HG03521 (cell line): ENCODE measurements around the gene WNT5B.

Experiments used
- ATAC-seq: cut with Tn5 transposase; IDR thresholded peaks from one replicate; pipeline ENCODE4 v1.9.1; 2021; ENCODE audit warnings: mild to moderate bottlenecking, moderate library complexity; ENCODE audit not compliant: unreplicated experiment

Gene WNT5B

DNA sequence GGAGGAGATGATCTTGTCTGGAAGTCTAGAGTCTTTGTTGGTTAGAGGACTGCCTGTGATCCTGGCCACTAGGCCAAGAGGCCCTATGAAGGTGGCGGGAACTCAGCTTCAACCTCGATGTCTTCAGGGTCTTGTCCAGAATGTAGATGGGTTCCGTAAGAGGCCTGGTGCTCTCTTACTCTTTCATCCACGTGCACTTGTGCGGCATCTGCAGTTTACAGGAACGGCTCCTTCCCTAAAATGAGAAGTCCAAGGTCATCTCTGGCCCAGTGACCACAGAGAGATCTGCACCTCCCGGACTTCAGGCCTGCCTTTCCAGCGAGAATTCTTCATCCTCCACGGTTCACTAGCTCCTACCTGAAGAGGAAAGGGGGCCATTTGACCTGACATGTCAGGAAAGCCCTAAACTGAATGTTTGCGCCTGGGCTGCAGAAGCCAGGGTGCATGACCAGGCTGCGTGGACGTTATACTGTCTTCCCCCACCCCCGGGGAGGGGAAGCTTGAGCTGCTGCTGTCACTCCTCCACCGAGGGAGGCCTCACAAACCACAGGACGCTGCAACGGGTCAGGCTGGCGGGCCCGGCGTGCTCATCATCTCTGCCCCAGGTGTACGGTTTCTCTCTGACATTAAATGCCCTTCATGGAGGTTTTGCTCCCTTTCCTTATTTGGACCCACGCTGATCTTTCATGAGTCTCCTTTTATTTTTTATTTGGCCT is 17.7 kb downstream of the WNT5B start:
- ATAC-seq = no peak

DNA sequence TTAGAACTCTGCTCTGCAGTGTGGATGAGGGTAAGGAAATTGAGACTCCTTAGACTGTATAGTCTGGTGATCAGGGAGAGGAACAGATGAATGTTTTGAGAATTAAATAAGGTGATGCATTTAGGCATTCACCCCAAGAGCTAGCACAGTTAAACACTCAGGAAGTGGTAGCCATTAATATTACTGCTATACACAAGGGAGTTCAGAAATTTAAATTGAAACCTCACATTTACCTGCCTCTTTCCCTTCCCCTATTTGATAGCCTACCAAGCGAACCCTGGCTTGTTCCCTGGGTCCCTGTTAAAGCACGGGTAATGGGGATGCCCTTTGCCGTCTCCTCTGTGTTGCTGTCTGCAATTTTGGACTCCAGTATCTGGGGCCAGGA is 18.2 kb downstream of the WNT5B start:
- no peak for ATAC-seq

DNA sequence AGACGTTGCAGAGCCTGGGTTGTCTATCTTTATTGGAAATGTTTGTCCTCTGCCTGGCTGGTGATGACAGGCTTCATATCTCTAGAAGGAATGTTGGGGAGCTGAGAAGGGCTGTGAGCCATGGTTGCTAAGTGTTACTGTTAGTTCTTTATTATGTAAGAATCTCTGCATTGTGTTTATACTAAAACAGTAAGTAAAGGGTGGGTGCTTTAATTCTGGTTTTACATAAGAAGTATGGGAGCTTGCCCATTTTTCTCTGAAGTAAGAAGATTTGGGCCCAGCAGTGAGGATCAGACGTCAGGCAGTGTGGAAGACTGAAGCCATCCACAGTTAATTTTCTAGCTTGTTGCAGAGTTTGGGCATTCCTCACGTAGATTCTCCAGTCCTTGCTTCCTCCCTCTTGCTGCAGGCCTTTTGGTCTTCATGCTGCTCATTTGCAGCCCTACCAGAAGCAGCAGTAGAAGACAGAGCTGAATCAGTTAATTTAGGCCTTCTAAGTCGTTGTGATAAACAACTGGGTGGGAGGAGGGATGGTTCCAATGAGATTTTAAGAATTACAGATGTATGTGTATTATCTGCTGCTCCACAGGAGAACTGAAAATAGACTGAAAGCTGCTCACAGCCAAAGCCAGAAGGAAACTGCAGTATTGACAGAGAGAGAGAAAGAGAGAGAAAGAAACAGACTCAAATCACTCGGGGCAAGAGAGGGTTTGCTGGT is 21.4 kb downstream of the WNT5B start:
- ATAC-seq = no peak

DNA sequence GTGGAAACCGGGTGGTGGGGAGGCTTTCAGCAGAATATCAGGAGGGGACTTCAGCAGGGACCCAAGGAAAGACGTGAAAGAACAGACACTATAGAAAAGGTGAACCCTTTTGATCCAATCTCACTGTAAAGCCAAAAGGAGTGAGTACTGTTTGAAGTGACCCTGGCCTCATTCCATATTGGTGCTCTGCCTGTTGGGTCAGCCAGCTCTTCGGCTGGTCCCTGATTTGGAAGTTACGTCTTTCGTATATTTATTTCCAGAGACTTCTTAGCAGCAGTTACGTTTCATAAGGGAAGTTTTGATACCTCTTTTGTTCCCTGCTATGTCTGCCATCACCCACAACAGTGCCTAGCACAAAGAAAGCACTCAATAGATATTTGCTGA is 21.9 kb downstream of the WNT5B start:
- no peak for ATAC-seq

DNA sequence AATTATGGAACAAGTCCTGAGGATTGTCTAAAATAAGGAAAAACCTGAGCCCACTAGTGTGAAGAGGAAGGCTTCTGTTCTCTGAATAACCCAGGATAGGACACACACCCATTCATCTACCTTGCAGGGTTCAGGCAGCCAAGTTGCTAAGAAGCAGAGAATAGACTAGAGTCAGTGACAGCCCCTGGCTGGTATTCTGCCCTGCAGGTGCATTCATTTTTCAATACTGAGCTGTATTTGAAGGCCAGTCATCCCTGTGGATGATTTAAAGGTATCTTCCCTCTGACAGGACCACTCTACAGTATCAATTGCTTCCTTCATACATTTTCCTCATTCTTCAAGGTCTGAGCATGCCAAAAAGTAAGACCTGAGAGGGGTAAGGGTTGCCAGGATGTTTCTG is 22.9 kb downstream of the WNT5B start:
- ATAC-seq = no peak

DNA sequence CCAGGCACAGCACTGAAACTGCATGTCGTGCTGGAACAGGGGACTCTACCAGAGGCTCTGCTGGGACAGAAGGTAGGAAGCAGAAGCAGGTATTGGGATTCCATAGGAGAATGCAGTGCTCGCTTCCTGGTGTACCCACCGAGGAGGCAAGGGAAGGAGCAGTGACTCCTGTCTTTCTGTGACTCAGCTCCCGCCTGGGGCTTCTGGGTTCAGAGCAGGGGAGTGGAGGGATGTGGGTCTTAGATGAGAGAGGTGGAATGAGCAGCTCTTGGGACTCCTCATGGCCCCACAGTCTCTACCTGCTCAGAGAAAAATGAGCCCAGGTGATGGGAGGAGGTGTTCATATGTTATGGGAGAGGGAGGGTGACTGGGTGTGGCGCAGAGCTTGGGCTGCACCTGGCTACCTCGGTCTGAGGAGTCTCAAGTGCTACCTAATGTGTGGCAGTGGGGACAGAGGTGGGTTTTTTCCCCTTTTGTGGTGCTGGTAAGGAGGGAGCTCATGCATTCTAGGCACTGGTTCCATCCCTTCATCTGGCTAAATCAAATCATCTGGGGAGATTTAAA is 26.3 kb downstream of the WNT5B start:
- ATAC-seq = no peak

DNA sequence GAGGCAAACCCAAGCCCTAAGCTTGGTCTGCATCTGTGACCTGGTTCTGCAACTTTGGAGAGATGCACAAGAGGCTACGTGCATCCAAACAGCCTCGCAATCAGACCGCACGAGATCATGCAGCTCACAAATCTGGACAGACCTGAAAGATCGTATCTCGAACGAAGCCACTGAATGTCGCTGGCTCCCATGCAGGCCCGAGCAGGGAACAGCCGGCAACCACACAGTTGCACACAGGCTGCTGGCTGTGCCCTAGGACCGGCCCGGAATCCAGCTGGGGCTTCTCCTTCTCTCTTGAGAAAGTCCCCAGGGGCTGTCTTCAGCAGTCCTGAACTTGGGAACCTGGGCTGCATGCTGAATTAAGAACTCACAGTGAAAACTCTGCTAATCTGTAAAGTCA is 27.9 kb downstream of the WNT5B start:
- no peak for ATAC-seq

DNA sequence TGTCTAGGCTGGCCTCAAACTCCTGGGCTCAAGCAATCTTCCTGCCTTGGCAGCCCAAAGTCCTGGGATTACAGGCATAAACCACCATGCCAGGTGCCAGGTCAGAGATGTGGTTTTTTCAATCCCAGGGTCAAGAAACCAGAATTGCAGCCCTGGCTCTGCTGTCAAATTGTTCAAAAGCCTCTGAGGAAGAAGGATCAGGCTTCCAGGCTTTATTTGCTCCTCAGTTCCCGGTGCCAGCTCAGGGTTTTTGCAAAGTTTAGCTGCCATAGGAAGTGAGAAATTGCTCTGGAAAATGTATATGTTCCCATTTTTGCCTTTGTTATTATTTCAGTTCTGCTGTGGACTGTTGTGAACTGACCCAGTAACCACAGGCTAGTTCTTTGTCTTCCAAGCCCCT is 28.7 kb downstream of the WNT5B start:
- no peak for ATAC-seq

DNA sequence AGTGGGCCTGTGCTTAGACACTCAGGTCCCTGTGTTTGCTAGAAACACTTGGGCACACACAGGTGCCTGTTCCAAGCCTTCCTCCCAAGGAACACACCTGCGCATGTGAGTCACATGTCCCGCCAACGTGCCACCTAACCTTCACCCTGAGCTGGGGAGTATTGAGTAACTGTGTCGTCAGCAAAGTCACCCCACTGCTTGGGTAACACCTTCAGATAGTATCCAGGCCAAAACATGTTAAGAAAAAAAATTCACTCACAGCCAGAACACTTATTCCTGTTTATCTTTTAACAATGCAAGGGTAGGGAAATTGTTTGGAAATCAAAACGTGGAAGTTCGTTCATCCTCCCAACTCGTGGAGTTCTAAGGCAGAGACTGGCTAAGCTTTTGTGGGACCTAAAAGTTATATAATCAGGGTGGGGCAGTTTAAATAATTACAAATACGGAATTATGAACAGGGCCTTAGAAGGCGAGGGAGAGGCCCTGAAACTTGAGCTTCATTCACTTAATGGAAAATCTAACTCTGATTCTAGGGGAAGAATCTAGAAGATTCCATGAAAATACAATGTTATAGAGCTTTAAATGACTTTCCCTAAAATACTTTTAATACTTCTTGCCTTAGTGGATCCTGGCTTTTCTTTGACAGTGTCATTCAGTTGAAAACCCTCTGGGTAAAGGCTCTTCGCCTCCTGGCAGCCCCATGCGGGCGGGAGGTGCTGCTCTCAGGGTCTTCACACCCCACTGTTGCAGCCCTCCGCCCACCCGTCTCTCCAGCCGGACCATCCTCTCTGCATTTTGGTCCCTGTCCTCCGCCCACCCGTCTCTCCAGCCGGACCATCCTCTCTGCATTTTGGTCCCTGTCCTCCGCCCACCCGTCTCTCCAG is 31.5 kb downstream of the WNT5B start:
- no peak for ATAC-seq

DNA sequence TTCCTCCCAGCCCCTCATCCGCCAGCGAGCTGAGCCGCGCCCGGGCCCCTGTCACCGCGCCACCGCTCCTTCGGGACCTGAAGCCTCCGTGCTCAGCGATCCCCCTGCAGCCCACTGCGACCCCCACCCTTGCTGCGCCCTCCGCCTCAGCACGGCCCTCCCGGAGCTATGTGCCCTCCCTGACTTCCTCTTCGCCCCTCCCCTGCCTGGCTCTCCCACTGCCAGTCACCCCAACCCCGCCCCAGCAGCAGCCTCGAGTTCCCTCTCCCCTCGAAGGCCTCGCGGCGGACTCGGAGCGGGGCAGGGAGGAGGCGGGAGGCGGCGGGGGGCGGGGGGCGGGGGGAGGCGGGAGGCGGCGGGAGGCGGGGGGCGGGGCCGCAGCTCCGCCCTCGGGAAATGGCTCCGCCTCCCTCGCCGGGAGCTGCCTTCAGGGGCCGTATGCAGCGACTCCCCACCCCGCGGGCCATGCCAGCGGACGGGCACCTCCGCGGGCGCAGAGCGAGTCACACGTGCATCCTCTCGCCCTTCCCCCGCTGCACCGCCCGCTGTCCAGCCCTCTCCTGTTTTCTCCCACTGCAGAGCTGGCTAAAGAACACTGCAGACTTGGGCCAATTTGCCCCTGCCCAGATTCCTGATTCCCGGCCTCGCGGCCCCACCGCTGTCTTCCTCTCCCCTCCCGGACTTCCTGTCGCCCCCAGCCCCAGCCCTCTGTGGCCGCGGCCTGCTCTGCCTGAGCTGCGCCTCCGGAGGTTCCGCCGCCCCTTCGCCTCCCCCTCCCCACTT is 32.7 kb downstream of the WNT5B start:
- peak; percentile 62 for ATAC-seq

DNA sequence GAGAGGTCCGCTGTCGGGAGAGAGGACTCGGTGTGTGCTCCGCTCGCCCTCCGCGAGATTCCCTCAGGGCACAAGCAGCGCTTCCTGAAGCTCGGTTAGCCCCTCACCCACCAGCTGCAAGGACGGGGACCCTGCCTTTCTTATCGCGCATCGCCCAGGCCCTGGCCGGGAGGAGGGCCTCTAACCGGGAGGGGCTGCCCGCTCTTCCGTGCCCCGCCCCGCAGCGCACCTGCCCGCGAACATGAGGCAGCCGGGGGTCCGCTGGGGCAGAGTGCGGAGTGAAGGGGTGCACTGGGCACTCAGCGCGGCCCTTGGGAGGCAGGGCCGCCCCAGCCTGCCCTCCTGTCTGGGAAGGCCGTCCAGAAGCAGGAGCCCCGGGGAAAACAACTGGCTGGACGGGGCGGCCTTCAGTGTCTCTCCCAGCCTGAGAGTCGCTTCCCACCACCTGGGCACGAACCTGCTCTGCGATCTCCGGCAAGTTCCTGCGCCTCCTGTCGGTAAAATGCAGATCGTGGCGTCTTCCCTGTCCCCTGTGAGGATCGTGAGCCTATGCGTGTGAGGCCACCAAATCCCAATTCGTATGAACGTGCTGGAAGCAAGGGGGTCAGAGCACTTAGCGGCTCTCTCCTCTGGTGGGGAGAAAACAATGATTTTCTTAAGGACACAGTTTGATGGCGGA is 33.9 kb downstream of the WNT5B start:
- no peak for ATAC-seq

DNA sequence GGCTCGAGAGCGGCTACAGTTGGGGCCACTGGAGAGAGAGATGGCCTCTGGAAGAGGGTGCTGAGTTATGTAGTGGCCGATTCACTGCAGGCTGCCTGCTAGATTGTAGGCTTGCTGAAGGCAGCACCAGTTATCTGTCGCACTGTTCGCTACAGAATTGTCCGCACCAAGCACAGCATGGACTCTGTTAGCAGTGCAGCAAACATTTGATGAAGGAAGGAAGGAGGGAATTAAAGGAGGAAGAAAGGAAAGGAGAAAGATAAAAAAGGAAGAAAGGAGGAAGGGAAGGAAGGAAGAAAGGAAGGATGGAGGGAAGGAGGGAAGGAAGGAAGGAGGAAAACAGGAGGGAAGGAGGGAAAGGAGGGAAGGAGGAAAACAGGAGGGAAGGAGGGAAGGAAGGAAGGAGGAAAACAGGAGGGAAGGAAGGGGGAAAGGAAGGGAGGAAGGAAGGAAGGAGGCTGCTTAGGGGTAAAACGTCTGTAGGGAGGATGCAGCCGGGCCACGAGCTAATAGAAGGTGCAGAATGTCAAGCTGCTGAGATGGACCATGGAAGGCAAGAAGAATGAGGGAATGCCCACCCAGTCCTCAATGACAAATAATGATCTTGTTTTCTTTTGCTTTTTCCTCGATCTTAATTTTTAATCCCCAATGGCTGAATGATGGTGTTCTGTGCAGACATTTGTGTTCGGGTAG is 34.6 kb downstream of the WNT5B start:
- no peak for ATAC-seq

DNA sequence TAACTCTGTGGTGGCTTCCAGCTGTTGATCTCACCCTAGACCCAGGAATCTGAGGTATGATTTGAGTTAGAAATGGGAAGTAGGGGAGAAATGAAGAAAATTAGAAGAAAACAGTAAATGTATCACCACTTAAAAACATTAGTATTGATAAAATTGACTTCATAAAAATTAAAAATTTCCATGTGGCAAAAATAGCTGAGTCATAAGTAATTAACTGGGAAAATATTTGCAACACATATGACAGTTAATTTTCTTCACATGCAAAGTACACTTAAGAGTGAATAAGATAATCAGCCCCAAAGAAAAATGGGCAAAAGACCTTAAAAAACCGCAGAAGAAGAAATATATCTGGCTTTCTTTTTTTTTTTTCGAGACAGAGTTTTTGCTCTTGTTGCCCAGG is 36.3 kb downstream of the WNT5B start:
- ATAC-seq = no peak

DNA sequence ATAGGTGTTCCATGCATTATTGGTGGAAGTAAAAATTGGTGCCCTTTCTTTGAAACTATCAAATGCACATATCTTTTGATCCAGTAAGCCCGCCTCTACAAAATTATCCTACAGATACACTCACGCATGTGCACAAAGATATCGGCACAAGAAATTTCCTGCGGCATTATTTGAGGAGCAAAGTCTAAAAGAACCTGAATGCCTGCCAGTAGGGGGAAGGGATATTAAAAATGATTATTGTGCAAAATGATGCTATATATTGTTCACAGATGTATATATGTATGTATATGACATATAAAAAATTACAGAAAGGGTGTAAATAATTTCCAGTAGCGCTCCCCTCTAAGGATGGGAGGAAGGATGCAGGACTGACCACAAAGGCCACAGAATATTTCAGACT is 37.2 kb downstream of the WNT5B start:
- ATAC-seq = no peak

DNA sequence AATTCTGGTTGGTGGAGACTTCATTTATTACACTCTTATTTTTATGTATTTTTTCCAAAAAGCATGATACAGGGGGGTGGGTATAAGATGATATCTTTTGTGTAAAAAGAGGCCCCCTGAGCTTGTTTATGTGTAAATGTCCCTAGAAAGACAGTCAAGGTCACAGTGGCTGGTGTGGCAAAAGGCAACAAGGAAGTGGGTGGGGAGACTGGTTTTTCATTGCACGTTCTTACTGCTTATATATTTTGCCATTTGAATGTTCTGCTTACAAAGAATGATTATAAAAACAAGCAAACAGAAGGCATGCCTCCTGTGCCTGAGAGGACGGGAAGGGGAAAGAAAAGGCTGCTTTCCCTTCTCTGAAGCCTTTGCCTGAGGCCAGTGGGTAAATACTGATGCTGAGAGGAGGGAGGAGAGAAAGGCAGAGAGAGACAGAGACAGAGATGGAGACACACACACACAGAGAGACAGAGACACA is 37.7 kb downstream of the WNT5B start:
- no peak for ATAC-seq

DNA sequence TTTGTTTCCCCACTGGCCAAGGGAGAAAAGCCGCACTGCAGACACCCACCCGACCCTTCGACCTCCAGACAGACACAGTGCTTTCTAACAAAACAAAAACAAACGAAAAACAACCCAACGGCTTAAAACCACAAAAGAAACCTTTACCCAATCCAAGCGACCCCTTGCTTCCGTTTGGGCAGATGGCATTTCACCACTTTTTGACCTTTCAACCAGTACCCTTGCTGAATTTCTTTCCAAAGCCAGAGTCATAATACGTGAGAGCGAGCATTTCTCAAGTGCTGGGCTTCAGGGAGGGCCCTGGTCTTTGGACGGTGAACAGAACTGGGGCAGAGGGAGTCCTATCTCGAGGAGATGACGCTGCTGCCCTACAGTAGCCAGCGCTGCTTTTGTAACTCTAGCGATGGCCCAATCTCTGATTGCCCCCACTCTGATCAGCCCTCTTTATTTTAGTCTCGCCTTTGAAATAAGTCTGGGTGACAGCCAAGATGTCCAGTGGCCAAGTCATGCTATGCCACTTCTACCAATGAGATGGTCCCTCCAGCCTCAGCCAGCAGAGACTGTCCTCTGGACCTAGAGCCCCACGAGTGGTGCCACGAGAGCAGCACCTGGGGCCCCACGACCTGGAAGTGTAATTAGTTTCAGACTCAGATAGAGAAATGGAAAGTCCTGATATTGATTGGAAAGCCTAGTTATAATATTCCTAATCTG is 40.0 kb downstream of the WNT5B start:
- no peak for ATAC-seq

DNA sequence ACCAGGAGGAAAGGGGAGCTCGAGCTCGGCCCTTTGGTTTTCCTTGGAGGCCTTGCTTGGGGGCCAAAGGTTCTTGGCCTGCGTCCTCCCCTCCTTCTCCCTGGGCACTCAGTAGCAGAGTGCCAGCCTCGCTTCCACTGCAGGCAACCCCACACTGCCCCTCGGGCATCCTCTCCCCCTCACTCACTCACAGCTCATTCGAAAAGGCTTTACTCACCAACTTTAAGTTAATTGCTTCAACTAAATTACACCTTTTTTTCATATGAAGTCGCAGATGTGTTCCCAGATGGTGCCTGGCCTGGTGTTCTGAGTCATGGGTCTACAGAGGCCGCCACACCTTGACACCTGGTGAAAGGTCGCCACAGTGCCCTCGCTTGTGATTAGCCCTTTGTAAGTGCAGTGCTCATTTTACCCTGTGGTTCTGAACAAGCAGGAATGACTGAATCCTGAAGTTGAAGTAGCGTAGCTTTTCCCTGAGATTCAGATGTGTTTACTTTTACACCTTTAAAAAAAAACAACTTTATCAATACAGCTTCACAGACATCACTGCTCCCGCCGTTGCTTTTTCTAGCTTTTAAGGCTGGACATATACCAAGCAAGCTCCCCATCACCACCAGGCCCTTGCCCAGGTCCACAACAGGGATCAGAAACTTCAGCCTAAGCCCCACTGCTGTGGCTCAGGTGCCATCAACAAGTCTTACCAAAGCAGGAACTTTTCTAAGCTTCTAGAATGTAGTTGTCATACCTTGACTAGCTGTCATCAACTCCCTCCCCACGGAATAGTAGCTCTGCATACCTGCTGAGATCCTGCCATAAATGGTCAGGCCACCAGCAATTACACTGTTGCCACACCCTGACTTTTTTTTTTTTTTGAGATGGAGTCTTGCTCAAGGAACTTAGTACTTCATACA is 41.6 kb downstream of the WNT5B start:
- no peak for ATAC-seq

DNA sequence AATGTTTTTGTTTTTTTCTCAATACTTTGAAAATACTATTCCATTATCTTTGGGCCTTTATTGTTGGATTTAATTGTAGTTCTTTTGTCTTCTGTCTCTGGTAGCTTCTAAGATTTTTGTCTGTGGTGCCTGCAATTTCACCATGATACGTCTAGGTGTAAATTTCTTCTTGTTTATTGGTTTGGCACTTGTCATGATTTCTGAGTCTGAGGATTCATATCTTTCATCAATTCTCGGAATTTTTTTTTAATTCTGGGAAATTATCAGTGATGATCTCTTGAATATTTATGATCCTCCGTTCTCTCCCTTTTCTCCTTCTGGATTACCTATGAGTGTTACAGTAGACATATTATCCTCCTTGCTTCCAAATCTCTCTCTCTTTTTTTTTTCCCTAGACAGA is 47.0 kb downstream of the WNT5B start:
- ATAC-seq = no peak
